GM18907 (cell line): ENCODE results near the gene CNTNAP2.
A peak's percentile ranks its signal among the peaks of the same experiment; 100 is the strongest.
"Not testable (repeated sequence)": the region's sequence is repeated elsewhere in the genome, so short reads cannot be mapped to it uniquely, and the experiment has no call there.

Experiments used
- ATAC-seq: cut with Tn5 transposase; IDR thresholded peaks from one replicate; pipeline ENCODE4 v1.9.1; 2021; ENCODE audit warnings: mild to moderate bottlenecking, moderate library complexity; ENCODE audit not compliant: unreplicated experiment

The CNTNAP2 gene

GRCh38 chr7:148264933-148265557 lies 2148.4 kb downstream of the CNTNAP2 start:
- peak; percentile 59 for ATAC-seq

- ATAC-seq: no peak
These were observed 2149.3 kb downstream of the CNTNAP2 start for GRCh38 chr7:148265896-148266295.

- ATAC-seq: no peak
These were observed 2150.2 kb downstream of the CNTNAP2 start for GRCh38 chr7:148266795-148267194.

GRCh38 chr7:148270576-148270975 lies 2154.0 kb downstream of the CNTNAP2 start:
- no peak for ATAC-seq

GRCh38 chr7:148274118-148274517 lies 2157.5 kb downstream of the CNTNAP2 start:
- no peak for ATAC-seq

GRCh38 chr7:148275359-148275890 lies 2158.8 kb downstream of the CNTNAP2 start:
- no peak for ATAC-seq

- no peak for ATAC-seq
These were observed 2159.9 kb downstream of the CNTNAP2 start for GRCh38 chr7:148276314-148277041.

- ATAC-seq: no peak
These were observed 2160.6 kb downstream of the CNTNAP2 start for GRCh38 chr7:148277042-148277660.

- no peak for ATAC-seq
These were observed 2169.5 kb downstream of the CNTNAP2 start for GRCh38 chr7:148286150-148286549.

GRCh38 chr7:148287538-148287937 lies 2170.9 kb downstream of the CNTNAP2 start:
- no peak for ATAC-seq

- ATAC-seq: no peak
These were observed 2172.1 kb downstream of the CNTNAP2 start for GRCh38 chr7:148288592-148289151.

- ATAC-seq: no peak
These were observed 2173.0 kb downstream of the CNTNAP2 start for GRCh38 chr7:148289630-148290029.

GRCh38 chr7:148290538-148290937 lies 2173.9 kb downstream of the CNTNAP2 start:
- ATAC-seq: no peak

- no peak for ATAC-seq
These were observed 2175.2 kb downstream of the CNTNAP2 start for GRCh38 chr7:148291799-148292198.

- ATAC-seq: no peak
These were observed 2180.5 kb downstream of the CNTNAP2 start for GRCh38 chr7:148296994-148297644.

GRCh38 chr7:148298768-148299167 lies 2182.2 kb downstream of the CNTNAP2 start:
- not testable (repeated sequence) for ATAC-seq

GRCh38 chr7:148299350-148300276 lies 2183.0 kb downstream of the CNTNAP2 start:
- no peak for ATAC-seq

GRCh38 chr7:148302436-148302835 lies 2185.8 kb downstream of the CNTNAP2 start:
- not testable (repeated sequence) for ATAC-seq

- no peak for ATAC-seq
These were observed 2186.9 kb downstream of the CNTNAP2 start for GRCh38 chr7:148303295-148304082.
